Measurements from ENCODE around the gene RNF141. TPM values are rescaled to one million over a fixed set of nuclear protein-coding genes. Genes with fewer than 3 reads are reported as not detected.

Gene RNF141
- total and polyA plus RNA-seq, 2 of the 13 experiments (the other 11 are each of a cell fraction or from before 2014, with no cell fraction given), result 9.3 to 22.4 TPM

DNA sequence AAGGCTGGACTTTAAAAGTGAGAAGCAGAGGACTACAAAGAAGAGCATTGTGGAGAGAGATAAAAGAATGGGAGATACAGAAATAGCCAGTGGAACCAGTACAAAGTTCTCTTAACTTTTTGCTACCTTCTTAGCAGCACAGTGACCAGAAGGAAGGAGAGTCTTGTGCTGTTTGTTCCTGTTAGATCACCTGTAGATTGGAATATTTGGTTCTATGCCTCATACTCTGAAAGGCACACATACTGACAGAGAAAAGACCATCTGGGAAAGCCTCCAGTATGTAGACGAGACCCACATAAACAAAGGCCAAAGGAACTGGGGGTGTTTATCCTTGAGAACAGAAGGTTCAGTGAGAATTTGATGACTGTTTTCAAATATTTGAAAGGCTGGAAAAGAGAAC lies 18.7 kb downstream of the RNF141 start:
- FAIRE-seq, result no peak
- H3K27me3 ChIP-seq (ENCODE audit: control insufficient read depth in 1 of 2, insufficient read depth in 2 of 2, low read length in 2 of 2), result no peaks in the 10 kb centered on the region
- no peak overlapping the region for H3K4me2 ChIP-seq (ENCODE audit: low read depth, low read length)
- intact Hi-C loops (cut with micrococcal nuclease; ENCODE audit: unreplicated experiment), result no loop called here
- no peak for DNase-seq (ENCODE audit: low spot score)
- no peak for ATAC-seq
- ChIA-PET CTCF (ENCODE audit: low intra/inter-chr PET ratio, low total read pairs) (no interaction called here), POLR2A (no interaction called here)
- H3K4me3 ChIP-seq (replicated peaks in 1 of 3; ENCODE audit: insufficient read depth in 1 of 3, low read depth in 2 of 3, low read length in 3 of 3), result no peak overlapping the region
- TF ChIP-seq ZNF124 (CRISPR knock-in tag; IDR thresholded peaks at IDR 0.05) (no peak), SNAI1 (CRISPR knock-in tag; IDR thresholded peaks at IDR 0.05; ENCODE audit: borderline replicate concordance) (no peak), PITX1 (CRISPR knock-in tag; IDR thresholded peaks at IDR 0.05) (no peak), ELF3 (CRISPR knock-in tag; IDR thresholded peaks at IDR 0.05) (no peak), RFX3 (CRISPR knock-in tag; IDR thresholded peaks at IDR 0.05) (no peak)
- H3K4me1 ChIP-seq (ENCODE audit: insufficient read depth, low read length), result no peaks in the 10 kb centered on the region
- H3K79me2 ChIP-seq (ENCODE audit: insufficient read depth, low read length), result no peaks in the 10 kb centered on the region
- 94% methylated on average over 1 of the region's 1 CpG for WGBS (ENCODE audit: low lambda C conversion rate)
- H3K9ac ChIP-seq (ENCODE audit: insufficient read depth, low read depth, low read length), result no peak overlapping the region
- H4K20me1 ChIP-seq (ENCODE audit: insufficient read depth, low read length), result no peaks in the 10 kb centered on the region
- no peak overlapping the region for H2AFZ ChIP-seq (ENCODE audit: low read length)
- H3K36me3 ChIP-seq (replicated peaks in 1 of 2; ENCODE audit: control insufficient read depth in 1 of 2, insufficient read depth in 2 of 2, low read length in 2 of 2), result peaks cover 0 to 28% of the 10 kb centered on the region in 2 experiments; a peak in 3 of 5 replicates
- no peaks in the 10 kb centered on the region for H3K9me3 ChIP-seq (ENCODE audit: low read length)
- no peak overlapping the region for H3K27ac ChIP-seq (ENCODE audit: extremely low read length, insufficient read depth, low read length)
- no TSS peak for BruUV-seq (replicated peaks)
- in situ Hi-C loops (cut with HindIII; ENCODE audit: extremely low pct_ligation_motif_present, low pct_unique_long_range_greater_than_20kb), result no loop called here

DNA sequence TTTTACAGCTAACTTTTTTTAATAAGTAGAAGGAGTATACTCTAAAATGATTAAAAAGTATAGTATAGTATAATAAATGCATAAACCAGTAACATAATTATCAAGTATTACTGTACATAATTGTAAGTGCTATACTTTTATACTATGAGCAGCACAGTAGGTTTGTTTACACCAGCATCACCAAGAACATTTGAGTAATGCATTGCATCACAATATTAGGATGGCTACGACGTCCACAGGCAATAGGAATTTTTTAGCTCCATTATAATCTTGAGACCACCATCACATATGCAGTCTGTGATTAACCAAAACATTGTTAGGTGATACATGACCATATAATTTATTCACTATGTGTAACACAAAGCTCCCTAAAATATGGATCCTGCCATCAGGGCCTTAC lies 20.4 kb downstream of the RNF141 start:
- TF ChIP-seq, protein P1, sequence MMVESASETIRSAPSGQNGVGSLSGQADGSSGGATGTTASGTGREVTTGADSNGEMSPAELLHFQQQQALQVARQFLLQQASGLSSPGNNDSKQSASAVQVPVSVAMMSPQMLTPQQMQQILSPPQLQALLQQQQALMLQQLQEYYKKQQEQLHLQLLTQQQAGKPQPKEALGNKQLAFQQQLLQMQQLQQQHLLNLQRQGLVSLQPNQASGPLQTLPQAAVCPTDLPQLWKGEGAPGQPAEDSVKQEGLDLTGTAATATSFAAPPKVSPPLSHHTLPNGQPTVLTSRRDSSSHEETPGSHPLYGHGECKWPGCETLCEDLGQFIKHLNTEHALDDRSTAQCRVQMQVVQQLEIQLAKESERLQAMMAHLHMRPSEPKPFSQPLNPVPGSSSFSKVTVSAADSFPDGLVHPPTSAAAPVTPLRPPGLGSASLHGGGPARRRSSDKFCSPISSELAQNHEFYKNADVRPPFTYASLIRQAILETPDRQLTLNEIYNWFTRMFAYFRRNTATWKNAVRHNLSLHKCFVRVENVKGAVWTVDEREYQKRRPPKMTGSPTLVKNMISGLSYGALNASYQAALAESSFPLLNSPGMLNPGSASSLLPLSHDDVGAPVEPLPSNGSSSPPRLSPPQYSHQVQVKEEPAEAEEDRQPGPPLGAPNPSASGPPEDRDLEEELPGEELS (CRISPR knock-in tag; IDR thresholded peaks at IDR 0.05), result no peak
- TF ChIP-seq SRSF4 (IDR thresholded peaks at IDR 0.05; ENCODE audit: low read depth, low read length, poor library complexity, severe bottlenecking) (no peak), ZNF350 (CRISPR knock-in tag; IDR thresholded peaks at IDR 0.05; ENCODE audit: borderline replicate concordance, low read depth) (no peak), KDM5A (IDR thresholded peaks at IDR 0.05; ENCODE audit: borderline replicate concordance, low read length) (no peak), HDAC2 (CRISPR knock-in tag; IDR thresholded peaks at IDR 0.05) (no peak), ZNF777 (CRISPR knock-in tag; IDR thresholded peaks at IDR 0.05) (no peak), ARNT2 (CRISPR knock-in tag; IDR thresholded peaks at IDR 0.05; ENCODE audit: low read depth) (no peak)
- no TSS peak for BruUV-seq (replicated peaks)
- H3K36me3 ChIP-seq (replicated peaks in 1 of 2; ENCODE audit: control insufficient read depth in 1 of 2, insufficient read depth in 2 of 2, low read length in 2 of 2), result peaks cover 0 to 21% of the 10 kb centered on the region in 2 experiments; a peak in 3 of 5 replicates
- H3K4me3 ChIP-seq (replicated peaks in 1 of 3; ENCODE audit: insufficient read depth in 1 of 3, low read depth in 2 of 3, low read length in 3 of 3), result no peak overlapping the region
- ChIA-PET CTCF (ENCODE audit: low intra/inter-chr PET ratio, low total read pairs) (no interaction called here), POLR2A (no interaction called here)
- H3K27me3 ChIP-seq (ENCODE audit: control insufficient read depth in 1 of 2, insufficient read depth in 2 of 2, low read length in 2 of 2), result no peaks in the 10 kb centered on the region
- no peak overlapping the region for H3K4me2 ChIP-seq (ENCODE audit: low read depth, low read length)
- H2AFZ ChIP-seq (ENCODE audit: low read length), result no peak overlapping the region
- WGBS (ENCODE audit: low lambda C conversion rate), result 90% methylated on average over 2 of the region's 2 CpGs
- H3K4me1 ChIP-seq (ENCODE audit: insufficient read depth, low read length), result no peaks in the 10 kb centered on the region
- no peak overlapping the region for H3K27ac ChIP-seq (ENCODE audit: extremely low read length, insufficient read depth, low read length)
- intact Hi-C loops (cut with micrococcal nuclease; ENCODE audit: unreplicated experiment) (no loop called here), in situ Hi-C loops (cut with HindIII; ENCODE audit: extremely low pct_ligation_motif_present, low pct_unique_long_range_greater_than_20kb) (no loop called here)
- DNase-seq (ENCODE audit: low spot score), result no peak
- H3K9ac ChIP-seq (ENCODE audit: insufficient read depth, low read depth, low read length), result no peak overlapping the region
- no peak for ATAC-seq
- H3K9me3 ChIP-seq (ENCODE audit: low read length), result no peaks in the 10 kb centered on the region
- no peaks in the 10 kb centered on the region for H3K79me2 ChIP-seq (ENCODE audit: insufficient read depth, low read length)
- no peaks in the 10 kb centered on the region for H4K20me1 ChIP-seq (ENCODE audit: insufficient read depth, low read length)
- no peak for FAIRE-seq
